C4-2B (cell line): ENCODE results near the gene RTP2.

Source experiments
- ZFX ChIP-seq: fragments of 450-650 bp; IDR thresholded peaks from 2 replicates; pipeline ENCODE4 v1.6.1; 2017
- TF ChIP-seq, protein P1 (sequence below): fragments of 450-650 bp; conservative IDR thresholded peaks from 2 replicates; pipeline ENCODE4 v1.5.1; 2017; ENCODE audit warnings: mild to moderate bottlenecking

DNA sequence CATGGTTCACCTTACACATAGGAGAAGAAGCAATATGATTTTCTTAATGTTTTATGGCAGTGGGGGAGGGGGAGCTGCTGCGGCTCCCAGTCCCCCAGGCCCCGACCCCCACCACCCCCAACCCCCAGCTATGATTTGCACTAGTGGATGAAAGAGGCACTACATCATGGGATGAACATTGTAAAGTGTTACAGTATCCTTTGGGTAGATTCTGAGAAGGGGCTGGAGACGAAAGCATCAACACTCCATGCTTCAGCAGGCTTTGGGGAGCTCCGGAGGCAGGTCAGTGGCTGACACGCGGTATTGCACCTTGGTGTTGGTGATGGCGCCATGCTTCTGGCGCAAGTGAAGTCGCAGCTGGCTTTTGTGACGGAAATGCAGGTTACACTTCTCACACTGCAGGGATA is 19.9 kb upstream of the RTP2 start:
- TF ChIP-seq, protein P1, sequence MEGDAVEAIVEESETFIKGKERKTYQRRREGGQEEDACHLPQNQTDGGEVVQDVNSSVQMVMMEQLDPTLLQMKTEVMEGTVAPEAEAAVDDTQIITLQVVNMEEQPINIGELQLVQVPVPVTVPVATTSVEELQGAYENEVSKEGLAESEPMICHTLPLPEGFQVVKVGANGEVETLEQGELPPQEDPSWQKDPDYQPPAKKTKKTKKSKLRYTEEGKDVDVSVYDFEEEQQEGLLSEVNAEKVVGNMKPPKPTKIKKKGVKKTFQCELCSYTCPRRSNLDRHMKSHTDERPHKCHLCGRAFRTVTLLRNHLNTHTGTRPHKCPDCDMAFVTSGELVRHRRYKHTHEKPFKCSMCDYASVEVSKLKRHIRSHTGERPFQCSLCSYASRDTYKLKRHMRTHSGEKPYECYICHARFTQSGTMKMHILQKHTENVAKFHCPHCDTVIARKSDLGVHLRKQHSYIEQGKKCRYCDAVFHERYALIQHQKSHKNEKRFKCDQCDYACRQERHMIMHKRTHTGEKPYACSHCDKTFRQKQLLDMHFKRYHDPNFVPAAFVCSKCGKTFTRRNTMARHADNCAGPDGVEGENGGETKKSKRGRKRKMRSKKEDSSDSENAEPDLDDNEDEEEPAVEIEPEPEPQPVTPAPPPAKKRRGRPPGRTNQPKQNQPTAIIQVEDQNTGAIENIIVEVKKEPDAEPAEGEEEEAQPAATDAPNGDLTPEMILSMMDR = no peak; the same call in 1 of the 2 replicates
- no peak for TF ChIP-seq ZFX
